SK-N-SH treated with all-trans-retinoic acid at 6 μM for 48 hours (cell line): Measurements from ENCODE around the gene TDRD7.

Experiments used
- CSRNP3 ChIP-seq: fragments of 250-450 bp; sonication (Bioruptor Pico); IDR thresholded peaks from 2 replicates; pipeline ENCODE4 v1.5.1; 2021; ENCODE audit warnings: mild to moderate bottlenecking, moderate library complexity
- PATZ1 ChIP-seq: fragments of 250-450 bp; sonication (Bioruptor Pico); IDR thresholded peaks from 2 replicates; pipeline ENCODE4 v1.8.0; 2020; ENCODE audit warnings: mild to moderate bottlenecking, moderate library complexity, borderline replicate concordance
- TCF4 ChIP-seq: fragments of 250-450 bp; sonication (Bioruptor Pico); IDR thresholded peaks from 2 replicates; pipeline ENCODE4 v1.8.0; 2021; ENCODE audit warnings: mild to moderate bottlenecking, moderate library complexity, borderline replicate concordance
- ZC3H10 ChIP-seq: fragments of 250-450 bp; sonication (Bioruptor Pico); IDR thresholded peaks from 2 replicates; pipeline ENCODE4 v1.5.1; 2021; ENCODE audit warnings: mild to moderate bottlenecking, moderate library complexity
- ZFP3 ChIP-seq: fragments of 250-450 bp; sonication (Bioruptor Pico); IDR thresholded peaks from 2 replicates; pipeline ENCODE4 v1.5.0; 2020; ENCODE audit warnings: mild to moderate bottlenecking, moderate library complexity
- ZFP30 ChIP-seq: fragments of 450-650 bp; formaldehyde crosslinking; IDR thresholded peaks from 2 replicates; pipeline ENCODE4 v1.5.0; 2022; ENCODE audit warnings: mild to moderate bottlenecking, moderate library complexity

- TF ChIP-seq TCF4: no peak
- TF ChIP-seq ZFP3: no peak
- no peak for TF ChIP-seq CSRNP3 (CRISPR knock-in tag)
- no peak for TF ChIP-seq ZC3H10
- TF ChIP-seq PATZ1 (CRISPR knock-in tag): no peak
- TF ChIP-seq ZFP30: no peak
Observed at GRCh38 chr9:97372580-97372979, 39.3 kb upstream of the TDRD7 start.
